ENCODE measurements around the gene TKTL1. TPM values are rescaled to one million over a fixed set of nuclear protein-coding genes. Genes with fewer than 3 reads are reported as not detected.
"Not testable (repeated sequence)": the region's sequence is repeated elsewhere in the genome, so short reads cannot be mapped to it uniquely, and the experiment has no call there.

The TKTL1 gene, protein sequence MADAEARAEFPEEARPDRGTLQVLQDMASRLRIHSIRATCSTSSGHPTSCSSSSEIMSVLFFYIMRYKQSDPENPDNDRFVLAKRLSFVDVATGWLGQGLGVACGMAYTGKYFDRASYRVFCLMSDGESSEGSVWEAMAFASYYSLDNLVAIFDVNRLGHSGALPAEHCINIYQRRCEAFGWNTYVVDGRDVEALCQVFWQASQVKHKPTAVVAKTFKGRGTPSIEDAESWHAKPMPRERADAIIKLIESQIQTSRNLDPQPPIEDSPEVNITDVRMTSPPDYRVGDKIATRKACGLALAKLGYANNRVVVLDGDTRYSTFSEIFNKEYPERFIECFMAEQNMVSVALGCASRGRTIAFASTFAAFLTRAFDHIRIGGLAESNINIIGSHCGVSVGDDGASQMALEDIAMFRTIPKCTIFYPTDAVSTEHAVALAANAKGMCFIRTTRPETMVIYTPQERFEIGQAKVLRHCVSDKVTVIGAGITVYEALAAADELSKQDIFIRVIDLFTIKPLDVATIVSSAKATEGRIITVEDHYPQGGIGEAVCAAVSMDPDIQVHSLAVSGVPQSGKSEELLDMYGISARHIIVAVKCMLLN
- 0.67 TPM for polyA plus RNA-seq (ENCODE audit: insufficient read length)

- no peak for DNase-seq
Measured at GRCh38 chrX:154295664-154296310, at the start of gene TKTL1. Gene TKTL1, plus strand, starts transcription at chrX:154295795. Its CDS starts 65 bp downstream, at chrX:154295860.

DNA sequence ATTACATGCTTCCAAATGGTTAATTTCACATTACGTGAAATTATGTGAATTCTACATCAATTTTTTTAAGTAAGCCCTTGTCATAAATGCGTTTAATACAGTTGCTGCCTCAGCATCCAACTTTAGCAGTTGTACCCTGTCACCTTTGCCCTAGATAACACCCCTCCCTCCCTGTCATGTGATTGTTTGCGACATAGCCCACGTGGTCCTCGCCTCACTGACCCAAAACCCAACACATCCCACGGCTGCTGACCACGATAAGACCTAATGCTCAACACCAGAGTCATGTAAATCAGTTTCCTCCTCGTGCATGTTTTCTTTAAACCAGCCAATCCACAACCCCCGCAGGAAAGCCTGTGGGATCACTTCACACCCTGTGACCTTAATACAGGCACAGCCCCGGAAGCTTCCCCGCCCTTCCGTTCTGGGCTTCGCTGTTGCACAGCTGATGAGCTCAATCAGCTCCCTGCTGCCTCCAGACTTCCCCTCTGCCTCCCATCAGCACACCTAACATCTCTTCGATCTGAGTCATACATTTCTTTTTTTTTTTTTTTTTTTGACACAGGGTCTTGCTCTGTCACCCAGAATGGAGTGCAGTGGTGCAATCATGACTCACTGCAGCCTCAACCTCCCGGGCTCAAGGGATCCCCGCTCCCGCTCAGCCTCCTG is 48.1 kb upstream of the TKTL1 start:
- DNase-seq: not testable (repeated sequence)

GRCh38 chrX:154248076-154248475 is 47.5 kb upstream of the TKTL1 start:
- DNase-seq: not testable (repeated sequence)

GRCh38 chrX:154257282-154257681 is 38.3 kb upstream of the TKTL1 start, which contains the start of gene OPN1MW3:
Gene OPN1MW3, plus strand, starts transcription at chrX:154257582. Its CDS starts 38 bp downstream, at chrX:154257620.
- not testable (repeated sequence) for DNase-seq

DNA sequence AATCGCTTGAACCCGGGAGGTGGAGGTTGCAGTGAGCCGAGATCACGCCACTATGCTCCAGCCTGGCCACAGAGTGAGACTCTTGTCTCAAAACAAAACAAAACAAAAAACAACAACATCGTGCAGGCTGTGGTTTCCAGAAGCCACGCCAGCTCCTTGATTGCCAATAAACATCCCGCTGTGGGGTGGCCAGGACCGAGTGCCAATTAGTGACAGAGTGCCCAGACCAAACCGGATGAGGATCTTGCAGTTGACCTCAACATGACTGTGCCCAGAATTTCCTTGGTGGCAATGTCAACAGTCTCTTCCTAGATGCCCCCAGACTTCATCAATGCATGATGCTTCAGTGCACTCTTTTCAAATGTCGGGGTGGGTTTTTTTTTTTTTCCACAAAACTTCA is 36.9 kb upstream of the TKTL1 start:
- DNase-seq: not testable (repeated sequence)

GRCh38 chrX:154263072-154263471 is 32.5 kb upstream of the TKTL1 start:
- DNase-seq: not testable (repeated sequence)

DNA sequence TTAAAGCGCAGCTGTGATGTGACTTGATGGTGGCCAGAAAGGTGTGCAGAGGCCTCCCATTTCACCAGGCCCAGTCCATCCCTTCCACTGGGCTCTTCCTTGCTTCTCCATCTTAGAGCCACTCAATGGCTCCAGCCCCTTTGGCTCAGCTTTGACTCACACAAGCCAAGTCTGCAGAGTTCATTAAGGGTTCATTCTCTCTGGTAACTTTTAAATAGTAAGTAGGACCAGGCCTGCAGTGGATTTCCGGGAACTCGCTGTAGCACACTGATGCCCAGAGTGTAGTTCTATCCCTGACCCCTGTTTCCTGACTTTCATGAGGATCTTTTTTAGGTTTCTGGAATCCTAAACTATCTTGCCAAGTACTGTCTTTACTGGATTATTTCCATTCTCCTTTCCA is 26.4 kb upstream of the TKTL1 start:
- not testable (repeated sequence) for DNase-seq

DNA sequence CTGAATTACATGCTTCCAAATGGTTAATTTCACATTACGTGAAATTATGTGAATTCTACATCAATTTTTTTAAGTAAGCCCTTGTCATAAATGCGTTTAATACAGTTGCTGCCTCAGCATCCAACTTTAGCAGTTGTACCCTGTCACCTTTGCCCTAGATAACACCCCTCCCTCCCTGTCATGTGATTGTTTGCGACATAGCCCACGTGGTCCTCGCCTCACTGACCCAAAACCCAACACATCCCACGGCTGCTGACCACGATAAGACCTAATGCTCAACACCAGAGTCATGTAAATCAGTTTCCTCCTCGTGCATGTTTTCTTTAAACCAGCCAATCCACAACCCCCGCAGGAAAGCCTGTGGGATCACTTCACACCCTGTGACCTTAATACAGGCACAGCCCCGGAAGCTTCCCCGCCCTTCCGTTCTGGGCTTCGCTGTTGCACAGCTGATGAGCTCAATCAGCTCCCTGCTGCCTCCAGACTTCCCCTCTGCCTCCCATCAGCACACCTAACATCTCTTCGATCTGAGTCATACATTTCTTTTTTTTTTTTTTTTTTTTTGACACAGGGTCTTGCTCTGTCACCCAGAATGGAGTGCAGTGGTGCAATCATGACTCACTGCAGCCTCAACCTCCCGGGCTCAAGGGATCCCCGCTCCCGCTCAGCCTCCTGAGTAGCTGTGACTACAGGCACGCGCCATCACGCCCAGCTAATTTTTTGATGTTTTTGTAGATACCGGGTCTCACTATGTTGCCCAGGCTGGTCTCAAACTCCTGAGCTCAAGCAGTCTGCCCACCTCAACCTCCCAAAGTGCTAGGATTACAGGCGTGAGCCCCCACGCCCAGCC is 10.9 kb upstream of the TKTL1 start:
- not testable (repeated sequence) for DNase-seq

DNA sequence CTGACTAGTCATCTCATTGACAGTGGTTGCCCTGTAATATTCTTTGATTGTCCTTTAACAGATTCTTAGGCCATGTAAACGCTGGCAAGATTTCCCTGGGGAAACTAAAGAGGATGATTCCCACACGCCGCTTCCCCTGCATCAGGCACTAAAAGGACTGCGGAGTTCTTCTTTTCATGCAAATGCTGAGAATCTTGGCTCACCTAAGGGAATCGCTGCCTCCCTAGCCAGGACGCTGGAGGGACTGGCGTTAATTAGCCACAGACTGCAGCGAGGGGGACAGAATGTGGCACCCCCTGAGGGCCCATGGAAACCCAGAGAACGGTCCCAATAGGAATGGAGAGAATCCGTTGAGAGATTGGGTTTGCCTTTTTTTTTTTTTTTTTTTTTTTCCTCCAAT is 9.2 kb upstream of the TKTL1 start:
- not testable (repeated sequence) for DNase-seq

DNA sequence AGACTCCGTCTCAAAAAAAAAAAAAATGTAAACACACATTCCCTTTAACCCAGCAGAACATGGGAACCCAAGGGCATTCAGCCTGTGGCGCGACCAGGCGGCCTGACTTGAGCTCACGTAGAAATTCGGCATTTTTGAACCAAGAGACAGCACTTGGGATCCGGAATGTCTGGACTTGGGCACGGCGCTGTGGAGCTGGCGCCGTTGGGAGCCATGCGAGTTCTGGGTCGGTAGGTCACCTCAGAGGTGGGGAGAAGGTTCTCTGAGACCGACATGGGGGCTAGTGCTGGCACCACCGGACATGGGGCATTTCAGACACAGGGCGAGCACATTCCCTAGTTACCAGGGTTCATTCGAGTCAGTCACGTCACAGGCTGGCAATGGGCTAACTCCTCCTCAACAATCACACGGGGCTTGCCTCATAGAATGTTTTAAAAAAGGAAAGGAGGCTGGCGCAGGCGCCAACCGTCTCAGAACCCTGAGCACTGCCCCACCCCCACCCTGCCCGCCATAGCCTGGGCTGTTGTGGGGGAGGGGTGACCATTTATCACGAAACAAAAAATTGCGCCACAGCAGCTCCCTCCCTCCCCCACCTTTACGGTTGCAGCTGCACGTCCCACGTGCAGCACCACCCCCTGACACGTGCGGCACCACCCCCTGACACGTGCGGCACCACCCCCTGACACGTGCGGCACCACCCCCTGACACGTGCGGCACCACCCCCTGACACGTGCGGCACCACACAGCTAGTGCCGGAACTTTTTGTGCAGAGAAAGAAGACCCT is 612 bp upstream of the TKTL1 start, which contains the start of gene TEX28:
Gene TEX28, minus strand, starts transcription at position 334 of the 784 bp plus-strand sequence. CDS start 3,007 bp downstream, outside the sequence.
- DNase-seq: no peak

GRCh38 chrX:154296731-154297130 is 1.1 kb downstream of the TKTL1 start:
- no peak for DNase-seq

GRCh38 chrX:154298312-154298711 is 2.7 kb downstream of the TKTL1 start:
- no peak for DNase-seq

GRCh38 chrX:154300816-154301215 is 5.2 kb downstream of the TKTL1 start:
- DNase-seq: no peak

DNA sequence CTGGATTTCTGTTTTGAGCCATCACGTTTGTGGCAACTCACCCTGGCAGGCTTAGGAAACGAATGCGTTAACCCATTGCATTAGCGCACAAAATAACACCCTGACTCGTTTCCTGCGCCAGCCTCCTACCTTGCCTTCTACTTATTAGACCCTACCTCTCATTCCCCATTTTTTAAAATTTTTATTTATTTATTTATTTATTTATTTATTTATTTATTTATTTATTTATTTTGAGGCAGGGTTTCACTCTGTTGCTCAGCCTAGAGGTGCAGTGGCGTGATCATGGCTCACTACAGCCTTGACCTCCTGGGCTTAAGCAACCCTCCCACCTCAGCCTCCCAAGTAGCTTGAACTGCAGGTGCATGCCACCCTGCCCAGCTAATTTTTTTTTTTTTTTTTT is 7.4 kb downstream of the TKTL1 start:
- not testable (repeated sequence) for DNase-seq

GRCh38 chrX:154303476-154303875 is 7.9 kb downstream of the TKTL1 start:
- no peak for DNase-seq

DNA sequence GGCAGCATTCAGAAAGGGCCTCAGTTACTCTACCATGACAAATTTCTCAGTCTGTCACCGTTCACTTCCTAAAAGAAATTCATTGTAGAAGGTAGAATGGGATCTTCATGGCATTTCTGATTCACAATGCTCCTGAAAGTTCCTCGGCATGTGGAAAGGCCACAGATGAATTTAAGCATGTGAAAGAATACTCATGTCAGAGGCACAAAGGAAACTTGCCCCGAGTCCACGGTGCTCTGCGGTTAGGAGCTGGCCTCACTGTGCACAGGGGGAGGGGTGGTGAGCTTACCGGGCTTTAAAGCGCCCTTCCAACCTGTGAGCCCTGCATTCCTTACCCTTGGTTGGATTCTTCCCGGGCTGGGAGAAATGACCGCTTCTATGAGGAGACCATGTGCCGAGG is 9.3 kb downstream of the TKTL1 start:
- no peak for DNase-seq

DNA sequence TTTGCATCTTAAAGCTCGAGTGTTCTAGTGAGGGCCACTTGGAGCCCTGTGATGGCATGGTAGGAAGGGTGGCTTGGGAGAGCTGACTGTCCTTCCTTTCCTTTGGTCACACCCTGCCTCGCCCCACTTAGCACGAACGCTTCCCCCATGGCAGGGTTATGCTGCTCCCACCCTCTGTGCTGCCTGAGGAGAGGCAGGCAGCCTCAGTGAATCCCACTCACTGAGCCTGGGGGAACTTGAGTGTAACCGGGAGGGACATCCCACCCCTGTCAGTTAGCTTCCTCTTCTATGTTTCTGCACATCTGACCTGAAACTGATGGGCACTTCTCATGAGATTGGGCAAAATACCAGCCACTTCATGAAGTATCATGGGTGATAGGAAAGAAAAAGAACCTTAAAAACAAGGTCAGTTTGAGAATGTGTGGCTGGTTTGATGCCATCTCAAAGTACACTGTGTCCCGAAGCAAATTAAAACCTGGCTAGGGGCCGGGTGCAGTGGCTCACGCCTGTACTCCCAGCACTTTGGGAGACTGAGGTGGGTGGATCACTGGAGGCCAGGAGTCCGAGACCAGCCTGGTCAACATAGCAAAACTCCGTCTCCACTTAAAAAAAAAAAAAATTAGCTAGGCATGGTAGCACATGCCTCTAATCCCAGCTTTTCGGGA is 10.1 kb downstream of the TKTL1 start:
- DNase-seq: no peak

DNA sequence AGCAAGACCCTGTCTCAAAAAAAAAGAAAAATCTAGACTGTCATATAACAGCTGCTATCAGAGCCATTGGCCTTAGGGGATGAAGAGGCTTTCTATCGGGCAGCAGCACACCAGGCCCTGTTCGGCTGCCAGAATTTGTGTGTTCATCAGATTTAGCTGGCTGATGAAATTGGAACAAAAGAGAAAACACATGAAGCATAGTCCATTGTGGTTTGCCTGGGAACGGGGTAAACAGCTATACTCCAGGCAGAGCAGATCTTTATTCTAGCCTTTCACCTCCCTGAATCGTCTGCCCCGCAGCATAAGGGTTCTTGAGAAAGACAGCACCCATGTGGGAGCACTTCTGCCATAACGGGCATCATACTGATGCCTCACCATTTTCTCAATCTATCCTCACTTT is 11.6 kb downstream of the TKTL1 start:
- no peak for DNase-seq

GRCh38 chrX:154308108-154308946 is 12.7 kb downstream of the TKTL1 start:
- DNase-seq: peak; percentile 38
